GM06990 (cell line): Measurements from ENCODE around the gene KLC1.

Experiments used
- DNase-seq: peaks from one replicate; pipeline ENCODE4 v3.0.0-alpha.2; 2011; ENCODE audit not compliant: insufficient read length; ENCODE audit errors: extremely low read depth
- H3K27me3 ChIP-seq: replicated peaks from 2 replicates; pipeline ENCODE4 v1.6.0; 2011; ENCODE audit warnings: low read length; ENCODE audit not compliant: control insufficient read depth, insufficient read depth
- H3K36me3 ChIP-seq: 2 replicates; pipeline ENCODE4 v1.5.1; 2011; ENCODE audit warnings: low read length; ENCODE audit not compliant: control insufficient read depth, insufficient read depth
- H3K4me3 ChIP-seq: replicated peaks from 2 replicates; pipeline ENCODE4 v1.5.1; 2011; ENCODE audit warnings: low read depth, mild to moderate bottlenecking, control low read depth, low read length
- CTCF ChIP-seq: IDR thresholded peaks from 2 replicates; pipeline ENCODE4 v1.5.1; 2011; ENCODE audit warnings: low read length, control low read depth, mild to moderate bottlenecking, inconsistent platforms; ENCODE audit not compliant: insufficient read depth, poor library complexity, severe bottlenecking

The KLC1 gene

GRCh38 chr14:103663506-103663905 is 34.5 kb downstream of the KLC1 start:
- no peaks in the 10 kb centered on the region for H3K27me3 ChIP-seq
- peaks cover 14% of the 10 kb centered on the region for H3K36me3 ChIP-seq
- H3K4me3 ChIP-seq: no peak overlapping the region
- no peak for TF ChIP-seq CTCF
- DNase-seq: no peak

- H3K36me3 ChIP-seq: peaks cover 10% of the 10 kb centered on the region
- no peak for DNase-seq
- H3K4me3 ChIP-seq: no peak overlapping the region
- no peaks in the 10 kb centered on the region for H3K27me3 ChIP-seq
- no peak for TF ChIP-seq CTCF
Measured at GRCh38 chr14:103667671-103668070, 38.7 kb downstream of the KLC1 start.

GRCh38 chr14:103668117-103668516 is 39.1 kb downstream of the KLC1 start:
- no peak for TF ChIP-seq CTCF
- H3K36me3 ChIP-seq: peaks cover 10% of the 10 kb centered on the region

GRCh38 chr14:103669370-103669769 is 40.4 kb downstream of the KLC1 start:
- peaks cover 10% of the 10 kb centered on the region for H3K36me3 ChIP-seq
- H3K4me3 ChIP-seq: no peak overlapping the region
- no peak for TF ChIP-seq CTCF
- H3K27me3 ChIP-seq: no peaks in the 10 kb centered on the region
- no peak for DNase-seq

More at GRCh38 chr14:103668117-103668516, 39.1 kb downstream of the KLC1 start:
- Histone ChIP-seq H3K4me3 (no peak overlapping the region), H3K27me3 (no peaks in the 10 kb centered on the region)
- no peak for DNase-seq

- Histone ChIP-seq H3K36me3 (peaks cover 19% of the 10 kb centered on the region), H3K4me3 (no peak overlapping the region), H3K27me3 (no peaks in the 10 kb centered on the region)
- TF ChIP-seq CTCF: no peak
- DNase-seq: no peak
Measured at GRCh38 chr14:103671911-103672310, 42.9 kb downstream of the KLC1 start.

GRCh38 chr14:103675957-103676356 is 46.9 kb downstream of the KLC1 start:
- TF ChIP-seq CTCF: no peak
- no peak for DNase-seq
- peaks cover 26% of the 10 kb centered on the region for H3K36me3 ChIP-seq
- H3K27me3 ChIP-seq: no peaks in the 10 kb centered on the region
- H3K4me3 ChIP-seq: no peak overlapping the region
